Common myeloid progenitor, CD34-positive (primary cell): ENCODE data around the gene STK10.

ENCODE experiments used
- CTCF ChIA-PET: fragments of 350-600 bp; sonication (Branson Sonifier 250); formaldehyde crosslinking; loops from one replicate; lab custom pipeline; 2021; ENCODE audit warnings: antibody characterized with exemption; lab: Charles Lee
- POLR2A ChIA-PET: fragments of 350-600 bp; sonication (Branson Sonifier 250); formaldehyde crosslinking; loops from one replicate; lab custom pipeline; 2021; ENCODE audit warnings: antibody characterized with exemption; lab: Charles Lee
- DNase-seq, 3 donors: peaks; one replicate each; pipeline versions ENCODE4 v3.0.0 to v3.0.0-alpha.2; 2013
- H3K27ac ChIP-seq, 2 experiments: 1 replicate in 1 of 2; 2 replicates in 1 of 2; pipeline ENCODE4 v1.7.0; 2013; ENCODE audit warnings: inconsistent platforms in 2 of 2, low read length in 2 of 2, mild to moderate bottlenecking in 2 of 2, low read depth in 1 of 2, moderate library complexity in 1 of 2; ENCODE audit not compliant: severe bottlenecking in 2 of 2, insufficient read depth in 1 of 2, poor library complexity in 1 of 2
- H3K27me3 ChIP-seq, 5 experiments: replicated peaks in 2 of 5; 1 replicate in 3 of 5; 2 replicates in 2 of 5; pipeline versions ENCODE4 v1.6.1 to v1.7.0; 2013; ENCODE audit warnings: low read length in 4 of 5, mild to moderate bottlenecking in 2 of 5, moderate library complexity in 2 of 5, inconsistent platforms in 1 of 5; ENCODE audit not compliant: insufficient read depth in 5 of 5, control insufficient read depth in 4 of 5
- H3K36me3 ChIP-seq, 4 experiments: 1 replicate in 2 of 4; 2 replicates in 2 of 4; pipeline versions ENCODE4 v1.6.1 to v1.7.0; 2013; ENCODE audit warnings: low read length in 3 of 4, control low read depth in 1 of 4, mild to moderate bottlenecking in 1 of 4; ENCODE audit not compliant: control insufficient read depth in 4 of 4, insufficient read depth in 4 of 4
- H3K4me1 ChIP-seq, 4 experiments: 1 replicate in 3 of 4; 2 replicates in 1 of 4; pipeline versions ENCODE4 v1.6.1 to v1.7.1; 2013; ENCODE audit warnings: low read length in 3 of 4, mild to moderate bottlenecking in 3 of 4, control low read depth in 1 of 4, inconsistent platforms in 1 of 4, moderate library complexity in 1 of 4; ENCODE audit not compliant: control insufficient read depth in 4 of 4, insufficient read depth in 4 of 4; ENCODE audit errors: control extremely low read depth in 1 of 4
- H3K4me3 ChIP-seq, 7 experiments: 1 replicate in 4 of 7; 2 replicates in 3 of 7; pipeline versions ENCODE4 v1.5.1 to v1.7.0; 2013; ENCODE audit warnings: mild to moderate bottlenecking in 7 of 7, low read length in 6 of 7, moderate library complexity in 6 of 7, inconsistent platforms in 2 of 7, low read depth in 2 of 7, control low read depth in 1 of 7; ENCODE audit not compliant: insufficient read depth in 4 of 7, control insufficient read depth in 1 of 7; ENCODE audit errors: extremely low read depth in 1 of 7
- H3K9me3 ChIP-seq, 5 experiments: 1 replicate in 4 of 5; 2 replicates in 1 of 5; pipeline versions ENCODE4 v1.6.1 to v1.7.1; 2013; ENCODE audit warnings: low read length in 4 of 5, mild to moderate bottlenecking in 2 of 5, inconsistent platforms in 1 of 5, low read depth in 1 of 5, moderate library complexity in 1 of 5; ENCODE audit not compliant: control insufficient read depth in 4 of 5, insufficient read depth in 2 of 5; ENCODE audit errors: control extremely low read depth in 1 of 5
- WGBS: methylation state at CpG from one replicate; pipeline ENCODE4 v1.1.5; 2013; ENCODE audit not compliant: insufficient coverage; 5-methylcytosine and 5-hydroxymethylcytosine counted together

Gene STK10

DNA sequence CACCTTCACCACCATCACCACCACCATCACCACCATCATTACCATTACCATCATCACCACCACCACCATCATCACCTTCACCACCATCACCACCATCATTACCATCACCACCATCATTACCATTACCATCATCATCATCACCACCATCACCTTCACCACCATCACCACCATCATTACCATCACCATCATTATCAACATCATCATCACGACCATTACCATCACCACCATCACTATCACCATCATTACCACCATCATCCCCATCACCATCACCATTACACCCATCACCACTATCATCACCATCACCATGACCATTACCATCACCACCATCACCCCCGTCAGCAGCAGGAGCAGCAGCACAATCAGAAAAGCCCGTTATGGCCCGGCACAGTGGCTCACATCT, 89.1 kb downstream of the STK10 start:
- ChIA-PET POLR2A (no interaction called here), CTCF (interaction anchor here (1.4 kb wide), 1 partner anchor 9 kb away, joined by 7 read pairs; no protein-coding TSS in a partner anchor)
- Histone ChIP-seq H3K27me3 (no peaks in the 10 kb centered on the region), H3K36me3 (peaks cover 6 to 93% (median 62%) of the 10 kb centered on the region in 4 experiments), H3K4me3 (no peak overlapping the region), H3K4me1 (no peaks in the 10 kb centered on the region), H3K27ac (no peak overlapping the region), H3K9me3 (no peaks in the 10 kb centered on the region)
- DNase-seq = no peak
- WGBS = 91% methylated on average over 4 of the region's 4 CpGs

DNA sequence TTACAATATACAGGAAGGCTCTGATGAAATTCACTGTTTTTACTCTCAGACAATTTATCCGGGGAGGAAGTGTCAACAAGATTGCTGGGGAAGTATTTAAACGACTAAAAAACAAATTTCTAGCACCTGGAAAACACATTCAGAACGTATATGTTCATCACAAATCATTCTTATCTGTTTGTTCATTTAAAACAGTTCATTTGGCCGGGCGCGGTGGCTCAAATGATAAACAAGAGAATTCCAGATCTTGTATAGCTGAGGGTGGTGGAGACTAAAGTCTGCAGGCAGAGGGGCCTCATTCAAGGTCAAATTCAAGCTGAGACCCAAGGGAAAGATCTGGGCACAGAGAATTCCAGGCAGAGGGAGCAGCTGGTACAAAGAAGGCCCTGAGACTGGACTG, 90.0 kb downstream of the STK10 start:
- Histone ChIP-seq H3K9me3 (no peaks in the 10 kb centered on the region), H3K36me3 (peaks cover 6 to 93% (median 61%) of the 10 kb centered on the region in 4 experiments), H3K27ac (no peak overlapping the region), H3K4me3 (no peak overlapping the region), H3K4me1 (no peaks in the 10 kb centered on the region), H3K27me3 (no peaks in the 10 kb centered on the region)
- 100% methylated on average over 2 of the region's 6 CpGs for WGBS
- CTCF ChIA-PET = no interaction called here
- POLR2A ChIA-PET = no interaction called here
- no peak for DNase-seq

- POLR2A ChIA-PET = no interaction called here
- Histone ChIP-seq H3K4me1 (no peaks in the 10 kb centered on the region), H3K9me3 (no peaks in the 10 kb centered on the region), H3K4me3 (no peak overlapping the region), H3K27me3 (no peaks in the 10 kb centered on the region), H3K27ac (no peak overlapping the region), H3K36me3 (peaks cover 6 to 93% (median 60%) of the 10 kb centered on the region in 4 experiments)
- WGBS = 97% methylated on average over 12 of the region's 14 CpGs
- DNase-seq = no peak
- CTCF ChIA-PET = no interaction called here
These were observed 90.7 kb downstream of the STK10 start for GRCh38 chr5:172097356-172097755.

GRCh38 chr5:172096207-172096940, 91.7 kb downstream of the STK10 start:
- Histone ChIP-seq H3K27me3 (no peaks in the 10 kb centered on the region), H3K4me1 (no peaks in the 10 kb centered on the region), H3K36me3 (peaks cover 8 to 92% (median 61%) of the 10 kb centered on the region in 4 experiments), H3K4me3 (no peak overlapping the region), H3K27ac (no peak overlapping the region), H3K9me3 (no peaks in the 10 kb centered on the region)
- POLR2A ChIA-PET = no interaction called here
- no peak for DNase-seq
- CTCF ChIA-PET = interaction anchor here (0.8 to 1.6 kb wide), 3 partner anchors 9 to 184 kb away, joined by 3 to 9 read pairs (median 3); no protein-coding TSS in a partner anchor
- WGBS = 96% methylated on average over 17 of the region's 21 CpGs

GRCh38 chr5:172095368-172096206, 92.4 kb downstream of the STK10 start:
- DNase-seq = no peak
- no peak overlapping the region for H3K4me3 ChIP-seq
- H3K27ac ChIP-seq = no peak overlapping the region
- H3K9me3 ChIP-seq = no peaks in the 10 kb centered on the region
- H3K36me3 ChIP-seq = peaks cover 8 to 92% (median 59%) of the 10 kb centered on the region in 4 experiments
- POLR2A ChIA-PET = no interaction called here
- H3K27me3 ChIP-seq = no peaks in the 10 kb centered on the region
- CTCF ChIA-PET = interaction anchor here (0.8 to 1.6 kb wide), 4 partner anchors 10 to 183 kb away, joined by 3 to 9 read pairs (median 4); no protein-coding TSS in a partner anchor
- WGBS = 92% methylated on average over 9 of the region's 11 CpGs
- H3K4me1 ChIP-seq = no peaks in the 10 kb centered on the region

DNA sequence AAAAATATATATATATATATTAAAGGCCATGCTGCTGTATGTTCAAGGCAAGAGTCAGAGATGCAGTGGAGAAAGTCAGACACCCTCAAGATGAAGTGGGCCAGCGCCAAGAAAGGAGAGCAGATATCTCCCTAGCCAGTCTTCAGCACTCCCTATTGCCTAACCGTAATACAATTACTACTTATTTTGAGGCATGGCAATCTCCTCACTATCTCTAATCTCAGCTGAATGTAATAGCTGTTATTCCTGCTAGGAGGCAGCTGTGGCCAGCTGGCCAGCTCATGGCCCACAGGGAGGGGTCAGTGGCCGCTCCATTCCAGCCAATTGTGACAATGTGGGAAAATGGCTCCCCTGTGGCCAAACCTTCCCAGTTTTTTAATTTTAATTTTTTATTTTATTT, 94.1 kb downstream of the STK10 start:
- Histone ChIP-seq H3K4me3 (no peak overlapping the region), H3K27me3 (no peaks in the 10 kb centered on the region), H3K36me3 (peaks cover 13 to 93% (median 58%) of the 10 kb centered on the region in 4 experiments), H3K4me1 (no peaks in the 10 kb centered on the region), H3K9me3 (no peaks in the 10 kb centered on the region), H3K27ac (no peak overlapping the region)
- POLR2A ChIA-PET = no interaction called here
- WGBS = 100% methylated on average over 2 of the region's 3 CpGs
- CTCF ChIA-PET = interaction anchor here (1.6 to 1.9 kb wide), 2 partner anchors 13 to 15 kb away, joined by 4 to 5 read pairs; no protein-coding TSS in a partner anchor
- DNase-seq = no peak
